Sciatic nerve (tissue), 2 donors: ENCODE measurements around the gene TMBIM4. TPM values are rescaled to one million over a fixed set of nuclear protein-coding genes. Genes with fewer than 3 reads are reported as not detected.
A peak's percentile ranks its signal among the peaks of the same experiment; 100 is the strongest.
"Not testable (repeated sequence)": the region's sequence is repeated elsewhere in the genome, so short reads cannot be mapped to it uniquely, and the experiment has no call there.

Experiments used
- ATAC-seq: fragments of 200-7000 bp; cut with Tn5 transposase; one replicate; pipeline ENCODE4 v1.9.1; 2020; ENCODE audit warnings: mild to moderate bottlenecking, moderate library complexity
- DNase-seq: peaks from one replicate; pipeline ENCODE4 v3.0.0-alpha.2; 2020; ENCODE audit warnings: low spot score
- intact Hi-C: fragments of 100-400 bp; cut with DNase I; formaldehyde crosslinking; loops from one replicate; pipeline ENCODE4 v1.14.2; 2022
- total RNA-seq: library from RNA; stranded (reverse); fragmentation: NEBNext Ultra II Directional; extraction: Animal tissue kit (Norgen Biotek cat#: 25700); gene quantifications from one replicate; pipeline ENCODE4 v1.2.1, GENCODE V29; 2021
- donor health status: DM: no; HTN: no; CAD: no.
- donor health status: DM: no; HTN: no; CAD: no.

TMBIM4 gene
- total RNA-seq, 1 donor from 2014 or later, result 99.3 TPM

DNA sequence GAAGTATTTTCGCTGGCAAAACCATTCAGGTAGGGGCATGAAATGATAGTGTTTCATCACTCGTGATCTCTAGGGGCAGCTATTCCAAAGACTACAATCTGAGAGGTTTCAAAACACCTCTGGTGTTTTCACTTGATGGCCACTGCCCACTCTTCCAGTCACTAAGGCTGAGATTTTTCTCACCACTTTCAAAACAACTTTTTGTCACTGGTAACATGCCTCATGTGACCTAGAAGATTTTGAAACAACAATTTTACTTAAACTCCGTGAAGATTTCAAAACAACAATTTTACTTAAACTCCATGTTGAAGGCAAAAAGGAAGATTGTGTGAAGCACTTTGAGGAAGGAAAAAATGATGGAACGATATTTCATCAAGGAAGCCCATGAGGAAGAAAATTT, 18.0 kb upstream of the TMBIM4 start:
- ATAC-seq (no peak), DNase-seq (no peak)
- intact Hi-C loops, result no loop called here

DNA sequence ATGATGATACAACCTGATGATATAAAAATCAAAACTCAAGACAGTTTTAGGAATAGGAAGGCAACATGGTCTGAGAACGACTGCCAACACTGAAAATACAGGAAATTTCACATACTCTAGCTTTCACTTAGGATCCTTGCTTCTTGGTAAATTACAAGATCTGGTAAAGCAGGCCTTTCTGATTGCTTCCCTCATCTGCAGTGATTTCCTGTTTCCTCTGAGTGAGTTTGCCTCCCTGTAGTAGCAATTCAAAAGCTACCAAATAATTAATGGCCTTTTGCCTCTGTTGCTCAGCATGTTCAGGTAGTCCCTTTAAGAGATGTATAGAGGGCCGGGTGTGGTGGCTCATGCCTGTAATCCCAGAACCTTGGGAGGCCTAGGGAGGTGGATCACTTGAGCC, 17.2 kb upstream of the TMBIM4 start:
- no peak for DNase-seq
- intact Hi-C loops, result no loop called here
- no peak for ATAC-seq

GRCh38 chr12:66184822-66185221, 15.0 kb upstream of the TMBIM4 start:
- ATAC-seq, DNase-seq, intact Hi-C loops: not testable (repeated sequence)

DNA sequence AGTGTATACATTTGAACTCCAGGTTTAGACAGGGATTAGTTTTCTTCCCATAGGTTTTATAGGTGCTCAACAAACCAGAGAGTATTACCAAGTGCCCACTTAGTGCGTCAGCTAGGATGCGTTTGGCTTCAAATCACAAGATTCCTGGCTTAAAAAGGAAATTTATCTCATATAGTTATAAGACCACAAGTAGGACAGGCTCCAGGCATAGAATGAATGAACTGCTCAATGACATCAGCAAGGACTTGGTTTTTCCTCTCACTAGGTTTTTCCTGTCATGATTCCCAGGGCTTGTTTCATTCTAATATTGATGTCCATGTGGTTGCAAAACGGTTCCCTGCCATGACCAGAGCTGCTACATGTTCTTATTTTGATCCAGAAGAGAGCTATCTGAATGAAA, 13.2 kb upstream of the TMBIM4 start:
- no peak for ATAC-seq
- no peak for DNase-seq
- intact Hi-C loops, result no loop called here

DNA sequence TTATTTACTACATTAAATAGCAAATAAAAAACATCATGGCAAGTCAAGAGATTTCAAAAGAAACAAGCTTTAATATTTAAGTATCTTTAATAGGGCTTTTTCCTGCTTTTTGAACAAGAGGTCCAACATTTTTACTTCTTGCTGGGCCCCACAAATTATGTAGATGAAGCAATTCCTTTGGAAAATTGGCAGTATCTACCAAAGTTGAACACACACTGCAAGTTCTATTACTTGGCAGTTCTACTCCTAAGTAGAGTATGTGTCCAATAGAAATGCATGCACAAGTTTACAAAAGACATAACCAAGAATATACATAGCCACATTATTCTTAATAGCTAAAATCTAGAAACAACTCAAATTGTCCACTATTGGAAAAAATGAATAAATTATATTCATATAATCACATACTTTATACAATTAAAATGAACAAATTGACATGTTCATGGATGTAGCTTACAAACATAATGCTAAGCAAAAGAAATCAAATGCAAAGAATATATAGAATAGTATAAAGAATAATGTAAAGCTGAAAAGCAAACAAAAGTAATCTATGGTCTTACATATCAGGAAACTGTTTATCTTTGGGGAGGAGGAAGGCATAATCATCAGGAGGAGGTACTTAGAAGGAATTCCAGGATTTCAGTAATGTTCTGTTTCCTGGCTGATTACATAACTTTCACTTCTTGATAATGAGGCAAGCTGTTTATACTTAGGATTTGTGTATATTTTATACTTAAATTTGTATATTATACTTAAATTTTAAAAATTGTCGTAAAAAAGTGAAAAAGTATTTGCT, 6.5 kb upstream of the TMBIM4 start:
- intact Hi-C loops, result no loop called here
- DNase-seq (no peak), ATAC-seq (no peak)

GRCh38 chr12:66174391-66175325, 4.9 kb upstream of the TMBIM4 start:
- intact Hi-C loops, ATAC-seq, DNase-seq: not testable (repeated sequence)

GRCh38 chr12:66170606-66171005, 810 bp upstream of the TMBIM4 start:
- ATAC-seq (no peak), DNase-seq (no peak)
- intact Hi-C loops, result no loop called here

- intact Hi-C loops, result no loop called here
- DNase-seq (no peak), ATAC-seq (no peak)
Measured at GRCh38 chr12:66168410-66168809, 1.4 kb downstream of the TMBIM4 start.

DNA sequence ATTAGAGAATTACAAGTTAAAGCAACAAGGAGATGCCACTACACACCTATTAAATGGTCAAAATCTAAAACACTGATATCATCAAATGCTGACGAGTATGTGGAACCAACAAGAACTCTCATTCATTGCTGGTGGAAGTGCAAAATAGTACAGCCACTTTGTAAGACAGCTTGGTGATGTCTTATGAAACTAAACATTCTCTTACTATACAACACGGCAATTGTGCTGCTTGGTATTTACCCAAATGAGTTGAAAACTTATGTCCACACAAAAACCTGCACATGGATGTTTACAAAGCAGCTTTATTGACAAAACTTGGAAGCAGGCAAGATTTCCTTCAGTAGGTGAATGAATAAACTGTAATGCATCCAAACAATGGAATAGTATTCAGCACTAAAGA, 3.2 kb downstream of the TMBIM4 start:
- DNase-seq (no peak), ATAC-seq (no peak)
- intact Hi-C loops, result no loop called here

GRCh38 chr12:66165141-66165540, 4.7 kb downstream of the TMBIM4 start:
- no peak for DNase-seq
- no peak for ATAC-seq
- intact Hi-C loops, result no loop called here

GRCh38 chr12:66164349-66164821, 5.4 kb downstream of the TMBIM4 start:
- DNase-seq (no peak), ATAC-seq (no peak)
- intact Hi-C loops, result no loop called here

- intact Hi-C loops, result no loop called here
- ATAC-seq, result no peak
- DNase-seq, result no peak
Measured at GRCh38 chr12:66163289-66163688, 6.5 kb downstream of the TMBIM4 start.

DNA sequence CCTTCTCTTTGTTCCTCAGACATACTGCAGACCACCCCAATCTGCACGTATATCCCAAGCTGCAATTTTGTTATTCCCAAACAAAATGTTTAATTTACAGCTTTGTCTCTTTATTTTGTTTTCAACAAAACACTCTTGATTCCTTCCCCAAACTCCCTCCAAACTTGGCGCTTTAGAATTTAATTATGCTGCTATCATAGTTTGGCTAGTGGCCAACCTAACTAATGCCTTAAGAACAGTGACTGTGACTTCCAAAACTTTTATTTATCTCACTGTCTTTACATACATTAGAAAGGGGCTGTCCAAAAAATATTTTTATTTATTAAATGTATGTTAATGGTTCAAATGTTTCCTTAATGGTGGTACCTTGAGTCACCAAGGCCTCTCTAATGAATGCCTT, 7.1 kb downstream of the TMBIM4 start:
- DNase-seq (no peak), ATAC-seq (no peak)
- intact Hi-C loops, result no loop called here

GRCh38 chr12:66160704-66161103, 9.1 kb downstream of the TMBIM4 start:
- no peak for DNase-seq
- intact Hi-C loops, result no loop called here
- no peak for ATAC-seq

DNA sequence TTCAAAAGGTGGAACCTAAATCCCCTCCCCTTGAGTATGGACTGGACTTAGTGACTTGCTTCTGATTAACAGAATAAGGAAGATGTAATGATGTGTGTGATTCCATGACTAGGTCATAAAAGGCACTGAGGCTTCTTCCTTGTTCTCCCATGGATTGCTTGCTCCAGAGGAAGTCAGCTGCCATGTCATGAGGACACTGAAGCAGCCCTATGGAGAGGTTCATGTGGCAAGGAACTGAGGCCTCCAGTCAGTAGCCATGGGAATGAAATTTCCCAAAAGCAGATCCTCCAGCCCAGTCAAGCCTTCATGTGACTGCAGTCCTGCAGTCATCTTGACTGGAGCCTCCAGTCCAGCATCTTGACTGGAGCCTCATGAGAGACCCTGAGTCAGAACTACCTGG, 10.7 kb downstream of the TMBIM4 start:
- no peak for DNase-seq
- intact Hi-C loops, result no loop called here
- ATAC-seq, result no peak

DNA sequence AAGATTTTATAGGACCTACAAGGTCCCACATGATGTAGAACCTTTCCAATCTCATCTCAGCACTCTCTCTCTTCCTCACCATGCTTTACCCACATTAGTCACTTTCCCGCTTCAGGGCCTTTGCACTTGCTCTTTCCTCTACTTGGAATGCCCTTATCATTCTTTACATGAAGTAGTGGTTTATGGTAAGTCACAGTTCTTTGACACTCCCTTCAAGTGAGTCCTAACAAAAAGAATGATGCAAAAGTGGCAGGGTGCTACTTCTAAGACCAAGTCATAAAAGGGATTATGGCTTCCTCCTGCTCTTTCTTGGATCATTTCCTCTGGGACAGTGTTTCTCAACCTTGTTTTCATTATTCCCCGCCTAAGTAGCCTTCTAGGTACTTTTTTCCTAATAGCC, 13.1 kb downstream of the TMBIM4 start:
- DNase-seq, result no peak
- intact Hi-C loops, result no loop called here
- ATAC-seq, result no peak

- intact Hi-C loops, result no loop called here
- no peak for DNase-seq
- no peak for ATAC-seq
Measured at GRCh38 chr12:66154776-66155175, 15.0 kb downstream of the TMBIM4 start.

DNA sequence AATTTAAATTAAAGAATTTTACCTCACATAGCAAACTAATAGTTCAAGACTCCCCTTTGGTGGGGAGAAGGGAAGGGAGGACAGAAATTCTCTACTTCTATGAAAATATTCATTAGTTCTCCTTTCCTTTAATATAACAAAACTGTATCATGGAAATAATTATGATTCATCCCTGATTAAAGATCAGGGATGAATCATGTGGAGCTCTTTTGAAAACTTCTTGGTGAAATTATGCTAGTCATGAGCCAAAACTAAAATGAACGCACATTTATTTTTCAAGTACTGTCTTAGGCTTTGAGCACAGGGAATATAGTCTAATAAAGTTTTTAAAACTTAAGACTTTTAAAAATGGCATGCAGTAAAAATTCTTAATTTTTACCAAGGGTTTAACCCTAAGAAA, 17.1 kb downstream of the TMBIM4 start:
- intact Hi-C loops, result no loop called here
- peak; percentile 42 for ATAC-seq
- no peak for DNase-seq

GRCh38 chr12:66149702-66150398, 19.9 kb downstream of the TMBIM4 start:
- intact Hi-C loops, result no loop called here
- ATAC-seq, result no peak
- DNase-seq, result no peak
